ENCODE data around the gene PHF2.

PHF2 gene

GRCh38 chr9:93648836-93649235 lies 72.5 kb downstream of the PHF2 start:
- Histone ChIP-seq H3K9ac (ENCODE audit: low read length) (no peak overlapping the region), H3K27ac (ENCODE audit: low read depth, low read length) (no peak overlapping the region), H3K4me2 (ENCODE audit: low read depth, low read length, poor library complexity, severe bottlenecking) (no peak overlapping the region), H2AFZ (ENCODE audit: low read depth, low read length, severe bottlenecking) (no peak overlapping the region), H3K36me3 (ENCODE audit: low read length) (no peaks in the 10 kb centered on the region), H3F3A (ENCODE audit: insufficient read depth) (no peaks in the 10 kb centered on the region), H3K4me3 (ENCODE audit: insufficient read depth, low read length, poor library complexity, severe bottlenecking) (no peak overlapping the region), H4K20me1 (ENCODE audit: low read depth, low read length) (no peaks in the 10 kb centered on the region), H3K9me3 (ENCODE audit: insufficient read depth, low read length) (no peaks in the 10 kb centered on the region), H3K27me3 (ENCODE audit: low read length) (no peaks in the 10 kb centered on the region), H3K9me2 (replicated peaks; ENCODE audit: insufficient read depth, low read length) (no peaks in the 10 kb centered on the region), H3K79me2 (ENCODE audit: insufficient read depth, low read length) (no peaks in the 10 kb centered on the region)
- TF ChIP-seq CTCF (IDR thresholded peaks at IDR 0.05; ENCODE audit: insufficient read depth, low read length, poor library complexity, severe bottlenecking) (no peak), EZH2phosphoT487 (conservative IDR thresholded peaks at IDR 0.05; ENCODE audit: low read length) (no peak)

- Histone ChIP-seq H3K9ac (ENCODE audit: low read length) (no peak overlapping the region), H3K4me2 (ENCODE audit: low read depth, low read length, poor library complexity, severe bottlenecking) (no peak overlapping the region), H3K36me3 (ENCODE audit: low read length) (no peaks in the 10 kb centered on the region), H2AFZ (ENCODE audit: low read depth, low read length, severe bottlenecking) (no peak overlapping the region), H4K20me1 (ENCODE audit: low read depth, low read length) (no peaks in the 10 kb centered on the region), H3K9me3 (ENCODE audit: insufficient read depth, low read length) (no peaks in the 10 kb centered on the region), H3K79me2 (ENCODE audit: insufficient read depth, low read length) (no peaks in the 10 kb centered on the region), H3F3A (ENCODE audit: insufficient read depth) (no peaks in the 10 kb centered on the region), H3K4me3 (ENCODE audit: insufficient read depth, low read length, poor library complexity, severe bottlenecking) (no peak overlapping the region), H3K27ac (ENCODE audit: low read depth, low read length) (no peak overlapping the region), H3K9me2 (replicated peaks; ENCODE audit: insufficient read depth, low read length) (no peaks in the 10 kb centered on the region), H3K27me3 (ENCODE audit: low read length) (no peaks in the 10 kb centered on the region)
- TF ChIP-seq EZH2phosphoT487 (conservative IDR thresholded peaks at IDR 0.05; ENCODE audit: low read length) (no peak), CTCF (IDR thresholded peaks at IDR 0.05; ENCODE audit: insufficient read depth, low read length, poor library complexity, severe bottlenecking) (no peak)
Measured at GRCh38 chr9:93649610-93650261, 73.4 kb downstream of the PHF2 start.

DNA sequence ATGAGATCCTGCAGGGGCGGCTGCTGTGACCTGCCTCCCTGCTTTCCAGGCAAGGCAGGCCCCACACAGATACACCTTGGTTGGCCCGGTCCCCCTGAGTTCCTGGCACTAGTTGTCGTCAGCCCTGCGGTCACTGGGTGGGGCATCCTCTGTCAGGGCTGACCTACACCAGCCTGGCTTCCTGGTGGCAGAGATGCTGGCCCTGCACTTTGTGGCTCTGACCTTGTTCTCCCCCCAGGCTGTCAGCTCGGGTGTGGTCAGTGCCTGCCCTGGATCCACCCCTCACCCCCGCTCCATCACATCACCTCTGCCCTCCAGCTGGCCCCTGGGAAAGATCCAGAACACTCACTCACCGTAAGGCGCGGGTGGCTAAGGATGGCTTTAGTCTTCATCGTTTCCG lies 74.1 kb downstream of the PHF2 start:
- Histone ChIP-seq H3K9ac (ENCODE audit: low read length) (no peak overlapping the region), H2AFZ (ENCODE audit: low read depth, low read length, severe bottlenecking) (no peak overlapping the region), H4K20me1 (ENCODE audit: low read depth, low read length) (no peaks in the 10 kb centered on the region), H3K27ac (ENCODE audit: low read depth, low read length) (no peak overlapping the region), H3K79me2 (ENCODE audit: insufficient read depth, low read length) (no peaks in the 10 kb centered on the region), H3K36me3 (ENCODE audit: low read length) (no peaks in the 10 kb centered on the region), H3F3A (ENCODE audit: insufficient read depth) (no peaks in the 10 kb centered on the region), H3K4me3 (ENCODE audit: insufficient read depth, low read length, poor library complexity, severe bottlenecking) (no peak overlapping the region), H3K9me3 (ENCODE audit: insufficient read depth, low read length) (no peaks in the 10 kb centered on the region), H3K4me2 (ENCODE audit: low read depth, low read length, poor library complexity, severe bottlenecking) (no peak overlapping the region), H3K27me3 (ENCODE audit: low read length) (no peaks in the 10 kb centered on the region), H3K9me2 (replicated peaks; ENCODE audit: insufficient read depth, low read length) (no peaks in the 10 kb centered on the region)
- TF ChIP-seq CTCF (IDR thresholded peaks at IDR 0.05; ENCODE audit: insufficient read depth, low read length, poor library complexity, severe bottlenecking): no peak
- TF ChIP-seq EZH2phosphoT487 (conservative IDR thresholded peaks at IDR 0.05; ENCODE audit: low read length): no peak

Data from SU-DHL-6 (cell line).